Stimulated activated CD8-positive, alpha-beta memory T cell treated with anti-CD3 and anti-CD28 coated beads, Interleukin-7, amount 100 ng/mL, for 1 hour (primary cell): ENCODE data around the gene USP2.

ENCODE experiments used
- DNase-seq, 2 donors: peaks; one replicate each; pipeline ENCODE4 v3.0.0-alpha.2; 2020; ENCODE audit warnings: low read depth in 2 of 2

USP2 gene

DNA sequence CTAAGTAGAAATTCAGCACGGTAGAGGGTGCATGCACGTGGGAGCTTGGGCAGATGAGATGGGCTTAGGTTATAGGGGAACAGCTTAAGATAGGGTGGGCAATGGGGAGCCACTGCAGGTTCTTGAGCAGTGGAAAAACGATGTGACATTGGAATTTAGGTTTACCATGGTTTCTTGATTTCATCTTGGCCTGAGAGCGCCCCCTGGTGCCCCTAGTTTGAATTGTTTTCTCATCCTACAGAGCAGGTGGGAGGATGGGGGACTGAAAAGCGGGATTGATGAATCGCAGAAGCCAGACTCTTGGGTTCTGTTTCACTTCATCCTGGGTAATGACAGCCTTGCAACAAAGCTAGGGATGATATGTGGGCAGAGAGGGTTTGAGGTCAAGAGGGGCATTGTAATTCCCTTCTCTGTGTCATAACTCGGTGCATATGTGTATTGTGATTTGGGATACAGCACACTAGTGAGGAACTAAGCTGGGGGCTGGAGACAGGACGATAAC lies 57.9 kb downstream of the USP2 start:
- DNase-seq, result peak; percentile 50 to 75

DNA sequence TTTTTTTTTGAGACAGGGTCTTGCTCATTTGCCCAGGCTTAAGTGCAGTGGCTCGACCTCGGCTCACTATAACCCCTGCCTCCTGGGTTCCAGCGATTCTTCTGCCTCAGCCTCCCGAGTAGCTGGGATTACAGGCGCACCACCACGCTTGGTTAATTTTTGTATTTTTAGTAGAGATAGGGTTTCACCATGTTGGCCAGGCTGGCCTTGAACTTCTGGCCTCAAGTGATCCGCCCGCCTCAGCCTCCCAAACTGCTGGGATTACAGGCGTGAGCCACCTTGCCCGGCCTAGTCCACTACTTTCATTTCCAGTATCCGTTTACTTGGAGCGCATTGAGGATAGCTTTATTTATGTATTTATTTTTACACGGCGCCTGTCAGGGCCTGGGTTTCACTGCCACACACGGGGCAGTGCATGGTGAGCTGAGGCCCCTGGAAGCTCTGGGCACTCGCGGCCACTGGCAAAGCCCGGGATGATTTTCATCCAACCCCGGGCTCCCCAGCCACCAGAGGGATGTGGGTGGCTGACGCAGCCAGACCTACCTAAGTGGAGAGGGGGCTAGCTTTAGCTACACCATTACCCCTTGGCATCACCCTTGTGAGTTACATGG lies 58.5 kb downstream of the USP2 start:
- DNase-seq, result no peak

DNA sequence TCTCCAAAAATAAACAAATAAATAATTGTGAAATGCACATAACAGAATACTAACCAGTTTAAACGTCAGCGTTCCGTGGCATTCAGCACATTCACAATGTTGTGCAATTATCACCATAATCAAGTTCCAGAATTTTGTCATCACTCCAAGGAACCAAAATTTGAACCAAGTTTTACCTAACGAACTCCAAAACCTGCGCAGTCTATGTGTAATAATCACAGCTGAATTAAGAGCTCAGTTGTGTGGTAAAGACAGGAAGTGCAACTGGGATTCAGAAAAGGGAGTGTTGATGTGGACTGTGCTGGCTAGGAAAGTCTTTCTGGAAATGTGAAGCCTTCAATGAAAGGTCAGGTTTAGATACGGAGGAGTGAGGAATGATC lies 59.1 kb downstream of the USP2 start:
- no peak for DNase-seq

DNA sequence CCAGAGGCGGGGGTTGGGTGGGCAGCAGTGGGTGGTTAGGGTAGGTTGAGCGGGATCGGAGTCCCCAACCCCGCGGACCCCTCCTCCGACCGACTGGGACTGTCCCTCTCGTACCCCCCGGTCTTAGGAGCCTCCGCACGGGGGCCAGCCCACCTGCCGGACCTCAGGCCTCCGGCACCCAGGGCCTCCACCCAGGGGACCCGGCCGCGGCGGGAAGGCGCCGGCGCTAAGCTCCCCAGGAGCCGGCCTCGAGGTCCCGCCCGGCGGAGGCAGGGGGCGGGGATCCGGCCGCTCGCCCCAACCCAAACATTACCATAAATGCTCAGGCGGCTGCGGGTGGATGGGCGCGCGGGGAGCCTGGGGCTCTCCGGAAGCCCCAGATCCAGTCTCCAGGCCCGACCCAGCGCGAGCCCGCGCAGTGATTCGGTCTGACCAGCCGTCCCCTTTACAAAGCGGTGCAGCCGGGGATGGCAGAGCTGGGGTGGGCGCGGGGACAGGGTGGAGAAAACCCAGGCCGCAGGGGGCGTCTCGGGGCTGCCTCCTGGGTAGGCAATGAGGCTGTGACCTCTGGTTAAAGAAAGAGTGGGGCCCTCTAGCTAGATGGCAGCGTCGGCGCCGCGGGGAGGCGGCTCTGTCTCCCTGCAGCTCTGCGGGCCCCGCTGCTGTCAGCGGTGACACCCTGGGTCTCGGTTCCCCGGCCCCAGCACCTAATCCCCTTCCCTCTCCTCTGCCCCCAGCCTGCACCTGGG lies 60.5 kb downstream of the USP2 start:
- no peak for DNase-seq

DNA sequence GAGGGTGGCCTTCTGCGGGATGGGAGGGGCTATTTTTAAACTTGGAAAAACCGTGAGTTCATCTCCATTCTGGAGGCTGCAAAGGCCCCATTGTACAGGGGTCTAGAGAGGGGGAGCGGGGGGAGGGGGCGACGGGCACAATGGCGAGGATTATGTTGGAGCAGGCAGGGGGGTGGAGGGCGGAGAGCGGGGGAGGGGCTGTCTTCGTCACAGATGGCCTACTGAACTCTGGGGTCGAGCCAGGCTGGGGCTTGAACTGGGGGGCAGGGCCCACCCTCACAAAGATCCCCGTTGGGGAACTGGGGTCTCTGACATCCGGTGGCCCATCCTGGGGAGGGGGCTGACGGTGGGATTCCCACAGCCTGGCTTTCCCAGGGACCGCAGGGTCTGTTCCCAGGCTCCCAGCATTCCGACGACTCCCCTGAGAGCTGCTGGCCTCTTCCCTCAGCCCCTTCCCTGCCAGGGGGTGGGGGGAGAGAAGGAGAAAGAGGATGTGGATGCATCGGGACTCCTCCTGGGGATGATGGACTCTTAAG lies 61.2 kb downstream of the USP2 start:
- no peak for DNase-seq

DNA sequence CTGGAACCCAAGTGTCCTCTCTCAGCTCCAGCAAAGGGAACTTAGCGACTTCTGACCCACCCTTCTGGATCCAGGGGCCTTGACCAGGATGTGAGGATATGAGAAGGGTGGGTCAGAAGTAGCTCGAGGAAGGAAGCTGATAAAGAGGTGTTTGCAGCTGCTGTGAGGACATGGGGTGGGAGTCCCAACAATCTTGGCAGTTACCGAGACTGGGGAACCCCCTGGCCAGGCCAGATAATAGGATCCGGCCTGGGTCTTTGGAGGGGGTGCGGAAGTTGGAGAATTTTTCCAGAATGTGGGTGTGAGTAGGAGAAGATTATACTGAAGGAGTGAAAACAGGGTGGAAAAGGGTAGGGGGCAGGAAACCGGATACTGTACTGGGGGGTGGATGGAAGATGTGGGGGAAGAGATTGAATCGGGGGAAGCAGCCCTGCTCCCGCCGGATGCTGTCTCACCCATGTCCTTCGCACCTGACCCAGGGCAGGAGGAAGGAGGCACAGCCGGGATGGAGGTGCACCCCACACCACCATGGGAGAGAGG lies 61.7 kb downstream of the USP2 start:
- DNase-seq, result no peak

DNA sequence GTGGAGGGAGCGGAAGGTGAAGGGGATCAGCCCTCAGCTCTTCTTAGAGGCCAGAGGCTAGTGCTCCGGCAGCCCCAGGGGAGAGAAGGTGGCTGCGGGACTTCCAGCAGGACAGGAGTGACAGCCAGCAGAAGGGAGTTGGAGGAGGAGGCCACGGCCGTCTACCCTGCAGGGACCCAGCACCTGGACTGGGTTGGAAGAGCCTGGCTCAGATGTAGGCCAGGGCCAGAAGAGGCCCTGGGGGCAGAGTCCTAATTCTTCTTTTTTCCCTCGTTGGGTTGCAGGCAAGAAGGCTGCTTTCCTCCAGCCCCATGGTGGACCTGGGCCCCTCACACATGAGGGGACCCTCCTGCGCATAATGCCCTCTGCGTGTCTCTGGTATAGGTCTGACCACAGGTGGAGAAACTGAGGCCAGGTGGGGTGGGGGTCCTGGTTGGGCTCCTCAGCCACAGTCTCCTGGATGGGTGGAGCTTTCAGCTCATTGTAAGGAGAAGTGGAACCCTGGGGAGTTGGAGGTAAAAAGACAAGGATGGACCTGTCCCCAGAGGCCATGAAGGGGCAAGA lies 62.3 kb downstream of the USP2 start:
- no peak for DNase-seq

DNA sequence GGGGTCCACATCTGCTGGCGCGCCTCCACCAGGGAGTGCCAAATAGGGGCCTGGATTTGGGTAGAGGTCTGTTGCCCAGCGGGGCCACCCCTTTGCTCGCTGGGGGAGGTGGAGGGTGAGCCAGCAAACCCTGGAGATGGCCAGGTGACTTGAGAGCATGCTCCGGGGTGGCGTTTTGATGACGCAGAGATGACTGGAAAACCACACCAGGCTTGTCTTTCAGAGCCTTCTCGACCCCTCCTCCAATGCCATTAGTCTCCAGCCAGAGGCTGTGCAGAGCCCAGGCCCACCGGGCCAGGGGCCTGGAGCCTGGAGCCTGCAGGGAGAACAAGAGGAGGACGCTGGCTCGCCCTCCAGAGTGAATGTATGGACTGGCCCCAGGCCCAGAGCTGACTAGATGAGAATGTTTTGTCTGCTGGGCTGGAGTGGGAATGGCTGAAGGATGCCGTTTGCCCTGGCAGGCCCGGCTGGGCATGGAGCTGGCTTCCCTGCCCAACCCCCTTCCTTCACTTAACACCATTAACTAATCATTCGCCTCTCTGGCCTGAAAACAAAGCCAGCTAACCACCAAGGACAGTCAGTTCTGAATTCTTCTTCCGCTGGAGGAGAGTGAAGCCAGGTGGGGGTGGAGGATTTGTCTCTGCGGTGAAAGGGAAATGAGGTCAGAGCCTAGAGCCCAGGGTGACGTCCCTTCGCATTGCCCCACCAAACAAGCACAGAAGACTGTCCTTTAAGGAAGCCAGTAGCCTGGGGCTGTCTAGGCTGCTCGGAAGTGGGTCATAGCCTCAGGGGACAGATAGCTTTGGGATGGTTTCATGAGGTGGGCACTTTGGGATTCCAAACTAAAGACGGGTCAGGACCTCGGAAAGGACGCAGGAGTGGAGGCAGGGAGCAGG lies 63.0 kb downstream of the USP2 start:
- DNase-seq, result no peak

DNA sequence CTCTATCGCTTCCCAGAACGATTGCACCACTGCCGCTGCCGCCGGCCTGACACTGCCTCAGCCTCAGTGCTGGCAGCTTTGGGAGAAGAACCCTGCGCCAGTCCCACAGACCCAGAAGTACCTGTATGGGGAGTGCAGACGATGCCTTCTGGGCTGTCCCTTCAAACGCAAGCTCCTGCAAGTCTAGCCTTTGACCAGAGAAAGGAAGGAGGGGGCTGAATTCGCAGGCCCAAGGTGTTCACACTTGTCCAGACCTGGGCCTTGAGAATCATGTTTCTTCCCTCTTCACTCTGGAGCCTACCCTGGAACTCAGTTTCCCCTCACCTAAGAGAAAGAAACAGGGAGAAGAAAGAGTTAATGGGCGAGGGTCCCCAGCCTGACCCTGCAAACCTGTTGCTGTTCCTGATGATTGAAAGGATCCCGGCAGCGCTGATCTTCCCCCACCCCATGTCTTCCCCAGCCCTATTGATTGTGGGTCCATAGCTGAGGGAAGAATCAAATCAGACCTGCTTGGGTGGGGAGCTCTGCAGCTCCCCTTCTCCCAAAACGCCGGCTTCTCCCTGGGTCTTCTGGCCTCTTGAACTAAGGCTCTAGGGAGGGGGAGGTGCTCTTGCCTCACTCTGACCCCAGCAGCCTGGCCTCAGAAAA lies 63.8 kb downstream of the USP2 start:
- no peak for DNase-seq

DNA sequence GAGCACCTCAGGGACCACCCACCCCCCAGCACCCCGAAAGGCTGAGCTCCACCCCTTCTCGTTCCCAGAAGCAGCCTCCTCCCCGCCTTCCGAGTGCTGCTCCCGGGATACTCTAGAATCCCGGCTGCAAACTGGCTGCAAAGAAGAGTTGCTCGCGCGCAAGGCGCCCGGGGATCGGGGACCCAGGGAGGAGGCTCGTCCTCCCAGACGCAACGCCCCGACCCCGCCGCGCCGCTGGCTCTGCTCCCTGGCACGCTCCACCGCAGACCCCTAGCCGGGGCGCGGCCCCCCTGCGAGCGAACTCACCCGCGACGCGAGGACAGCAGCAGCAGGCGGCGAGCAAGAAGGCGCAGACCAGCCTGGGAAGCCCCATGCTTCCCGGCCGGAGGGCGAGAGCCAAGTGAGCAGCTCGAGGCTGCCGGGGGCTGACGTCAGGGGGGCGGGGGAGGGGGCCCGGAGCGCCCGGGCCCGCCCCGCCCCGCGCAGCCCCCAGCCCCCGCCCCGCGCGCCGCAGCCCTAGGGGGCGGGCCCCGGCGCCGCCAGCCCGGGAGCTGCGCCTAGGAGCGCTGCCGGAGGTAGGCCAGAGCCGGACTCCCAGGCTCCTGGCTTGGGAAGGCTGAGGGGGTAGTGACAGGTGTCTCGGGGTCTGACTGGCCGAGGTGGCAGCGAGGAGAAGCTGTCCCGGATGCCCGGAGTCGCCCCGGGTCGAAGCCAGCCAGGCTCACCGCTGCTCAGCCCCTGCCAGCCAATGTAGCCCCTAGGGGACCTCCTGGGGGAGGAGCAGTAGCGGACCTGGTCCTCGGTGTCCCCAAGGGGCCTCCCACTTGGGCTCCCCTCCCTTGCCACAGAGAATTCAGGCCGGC lies 64.5 kb downstream of the USP2 start, which contains the start of gene MCAM:
MCAM (minus strand) TSS at position 402 of the 863 bp plus-strand sequence; CDS start at position 373, 29 bp downstream.
- no peak for DNase-seq

DNA sequence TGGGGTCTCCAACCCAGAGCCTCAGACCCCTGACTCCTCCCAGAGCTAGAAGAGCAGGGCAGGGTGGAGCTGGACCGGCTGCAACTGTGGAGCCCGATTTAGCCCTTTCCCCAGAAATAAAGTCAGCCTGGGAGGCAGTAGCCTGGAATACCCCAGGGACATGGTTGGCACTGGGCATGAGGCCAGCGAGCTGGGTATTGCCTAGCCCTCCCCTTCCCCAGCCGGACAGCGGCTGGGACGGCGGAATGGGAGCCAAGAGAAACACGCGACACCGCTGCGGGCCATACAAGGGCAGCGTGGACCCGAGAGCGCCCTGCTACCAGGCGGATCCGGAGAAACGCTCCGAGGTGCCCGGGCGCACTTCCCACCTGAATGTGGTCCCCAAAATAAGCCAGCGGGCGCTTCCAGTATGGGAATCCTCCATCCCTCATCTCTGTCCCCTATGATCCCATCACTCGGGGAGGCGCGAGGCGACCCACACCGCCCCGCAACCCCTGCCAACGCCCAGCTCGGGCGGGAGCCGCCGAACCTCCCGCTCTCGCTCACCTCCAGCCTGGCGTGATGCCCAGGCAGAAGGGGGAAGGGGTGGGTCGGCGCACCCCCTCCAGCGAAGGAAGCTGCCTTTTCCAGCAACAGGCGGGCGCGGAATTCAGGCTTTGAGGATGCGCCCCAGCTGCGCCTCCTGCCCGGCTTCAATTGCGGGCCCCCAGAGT lies 65.3 kb downstream of the USP2 start:
- no peak for DNase-seq

DNA sequence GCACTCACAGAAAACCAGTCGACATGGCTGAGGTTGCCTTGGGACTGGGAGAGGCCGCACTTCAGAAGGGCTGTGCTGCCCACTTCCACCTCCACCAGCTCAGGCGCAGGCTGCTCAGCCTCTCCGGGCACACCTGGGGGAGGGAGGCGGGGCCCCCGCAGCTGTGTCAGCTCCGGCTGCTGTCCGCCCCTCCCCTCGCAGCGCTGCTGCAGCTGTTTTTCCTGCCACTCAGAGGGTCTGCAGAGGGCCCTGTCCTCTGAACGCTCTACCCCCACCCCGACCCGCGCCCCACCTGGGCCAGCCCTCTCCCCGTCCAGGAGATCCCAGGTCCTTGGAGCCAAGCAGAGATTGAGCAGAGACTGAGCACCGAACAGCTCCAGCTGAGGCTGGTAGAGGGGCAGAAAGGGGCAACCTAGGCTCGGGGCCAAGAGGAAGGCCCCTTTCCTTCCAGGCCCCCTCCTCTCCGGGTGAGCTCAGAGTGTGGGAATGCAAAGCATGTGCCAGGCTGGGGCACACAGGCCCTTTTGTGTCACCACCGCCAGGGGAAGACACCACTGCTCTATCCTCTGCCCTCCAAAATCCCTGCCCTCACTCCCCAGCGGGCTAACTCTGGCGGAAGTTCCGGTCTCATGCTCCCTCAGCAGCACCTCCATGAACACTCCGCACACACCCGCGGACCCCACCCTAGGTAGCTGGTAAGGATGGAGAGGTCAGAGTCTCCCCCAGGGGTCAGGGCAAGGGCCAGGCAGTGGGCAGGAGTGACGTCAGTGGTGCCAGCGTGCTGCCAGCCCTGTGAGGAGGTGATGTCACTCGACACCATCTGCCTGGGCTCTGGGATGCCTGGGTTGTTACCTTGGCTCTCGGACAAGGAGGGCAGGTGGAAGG lies 66.1 kb downstream of the USP2 start:
- DNase-seq, result no peak

DNA sequence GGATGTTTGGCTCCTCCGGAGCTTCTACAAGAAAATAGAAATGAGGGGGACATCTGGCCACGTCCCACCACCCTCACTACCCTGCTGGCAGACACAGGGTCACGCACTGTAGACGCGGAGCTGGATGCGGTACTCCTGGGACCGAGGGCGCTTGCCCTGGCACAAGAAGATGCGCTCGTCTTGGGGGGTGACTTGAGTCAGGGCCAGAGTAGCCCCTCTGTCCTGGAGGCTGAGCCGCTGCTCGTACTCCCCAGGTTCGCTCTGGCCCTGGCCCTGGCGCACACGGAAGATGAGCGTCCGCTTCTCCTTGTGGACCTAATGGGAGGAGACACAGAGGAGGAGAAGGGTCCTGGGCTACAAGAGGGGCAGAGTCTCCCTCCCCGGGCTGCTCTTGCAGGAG lies 66.8 kb downstream of the USP2 start:
- no peak for DNase-seq

DNA sequence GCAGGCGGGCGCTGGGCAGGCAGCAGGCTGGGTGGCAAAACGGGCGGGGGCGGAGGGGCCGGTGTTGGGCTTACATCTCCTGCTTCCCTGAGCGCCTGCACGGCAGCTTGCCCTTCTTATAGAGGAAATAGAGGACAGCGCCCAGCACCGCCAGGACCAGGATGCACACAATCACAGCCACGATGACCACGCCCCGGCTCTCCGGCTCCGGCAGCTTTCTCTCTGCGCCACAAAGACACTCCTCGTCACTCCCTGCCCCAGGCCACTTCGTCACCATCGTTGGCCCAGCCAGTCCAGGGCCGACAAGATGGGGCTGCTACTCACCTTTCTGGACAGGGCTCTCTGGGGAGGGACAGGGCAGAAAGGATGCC lies 70.8 kb downstream of the USP2 start:
- DNase-seq, result no peak

DNA sequence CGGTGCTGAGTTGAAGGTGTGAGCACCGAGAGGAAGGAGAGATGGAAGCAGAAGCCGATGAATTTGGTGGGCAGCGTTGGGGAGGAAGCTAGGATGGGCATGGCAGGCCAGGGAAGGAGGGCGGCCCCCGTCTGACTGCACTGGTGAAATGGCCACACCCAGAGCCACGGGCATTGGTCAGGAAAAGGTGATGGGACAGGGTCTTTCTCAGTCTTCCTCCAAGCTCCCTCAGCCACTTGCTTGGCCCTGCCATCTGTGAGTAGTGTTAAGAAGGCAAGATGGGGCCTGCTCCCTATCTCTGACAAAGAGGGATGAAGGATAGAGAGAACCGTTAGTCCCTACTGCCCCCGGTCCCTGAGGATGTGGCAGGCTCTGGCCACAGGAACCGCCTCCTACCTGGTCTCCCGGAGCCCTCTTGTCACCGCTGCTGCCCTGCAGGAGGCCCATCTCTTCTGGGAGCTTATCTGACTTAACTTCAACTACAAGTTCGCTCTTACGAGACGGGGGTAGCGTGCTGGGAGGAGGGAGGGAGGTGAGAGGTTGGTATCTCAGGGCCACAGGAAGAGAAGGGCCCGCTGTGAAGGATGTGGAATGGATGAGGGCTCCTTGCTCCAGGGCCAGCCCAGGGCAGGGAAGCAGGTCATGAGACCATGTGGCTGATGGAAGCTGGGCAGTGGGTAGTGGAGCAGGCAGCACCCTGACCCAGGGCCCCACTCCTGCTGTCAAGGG lies 71.4 kb downstream of the USP2 start:
- DNase-seq, result no peak

DNA sequence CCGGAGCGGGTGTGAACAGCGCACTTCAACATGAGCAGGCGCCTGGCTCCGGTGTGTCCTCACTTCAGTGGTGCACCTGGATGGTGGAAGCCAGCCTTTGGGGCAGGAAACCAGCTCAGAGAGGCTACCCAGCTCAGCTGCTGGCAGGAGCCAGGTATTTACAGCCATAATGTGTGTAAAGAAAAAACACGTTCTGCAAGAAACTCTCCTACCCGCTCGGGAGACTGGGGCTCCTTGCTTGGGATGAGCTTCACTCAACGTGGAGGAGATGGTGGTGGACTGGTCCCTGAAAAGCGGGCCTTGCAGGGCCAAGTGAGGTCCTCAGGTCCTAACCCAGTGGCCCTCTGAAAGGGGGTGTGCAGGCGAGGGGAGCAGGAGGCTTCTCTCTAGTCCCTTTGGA lies 72.1 kb downstream of the USP2 start:
- DNase-seq, result no peak

DNA sequence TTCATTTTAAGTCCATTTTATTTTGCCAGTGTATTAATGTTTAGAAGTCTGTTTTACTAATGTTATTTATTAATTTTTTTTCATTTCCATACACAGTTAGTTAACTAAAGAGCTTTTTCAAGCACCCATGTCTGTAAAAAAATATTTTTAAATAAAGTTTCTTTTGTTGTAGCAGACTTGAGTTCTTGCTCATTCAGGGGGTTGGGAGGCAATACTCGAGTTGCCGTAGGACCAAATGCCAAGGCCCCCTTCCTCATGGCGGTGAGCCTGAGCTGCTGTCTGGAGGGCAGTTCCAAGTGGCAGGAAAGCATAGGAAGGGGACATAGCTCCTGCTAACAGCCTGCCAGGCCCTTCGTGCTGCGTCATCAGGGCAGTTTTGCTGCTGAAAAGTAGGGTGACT lies 73.5 kb downstream of the USP2 start:
- DNase-seq, result no peak

DNA sequence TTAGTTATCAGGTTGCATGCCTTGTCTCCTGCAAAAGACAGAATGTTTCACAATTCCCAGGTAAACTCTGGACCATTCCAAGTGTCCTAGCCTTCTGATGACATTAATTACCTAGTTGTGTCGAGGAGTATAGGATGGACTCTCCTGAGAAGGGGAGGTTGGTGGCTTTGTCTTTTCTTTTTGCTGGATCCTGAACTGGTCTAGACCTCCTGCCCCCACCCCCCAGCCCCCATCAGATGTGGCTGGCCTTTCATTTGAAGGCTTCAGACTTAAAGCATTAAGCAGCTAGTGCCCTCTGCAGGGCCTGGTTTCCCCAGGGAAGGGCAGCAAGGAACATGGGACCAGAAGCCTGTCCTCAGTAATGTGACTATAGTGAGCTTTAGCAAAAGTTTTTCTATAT lies 74.3 kb downstream of the USP2 start:
- DNase-seq, result no peak
